Measurements from ENCODE around the gene TM9SF3.

Gene TM9SF3

GRCh38 chr10:96511044-96511945 is 75.5 kb downstream of the TM9SF3 start:
- peaks cover 3% of the 10 kb centered on the region for H3K36me3 Mint-ChIP-seq (ENCODE audit: insufficient read depth)
- H3K4me1 Mint-ChIP-seq: peaks cover 27% of the 10 kb centered on the region
- ATAC-seq (replicated peaks; ENCODE audit: extremely low read depth, poor library complexity, severe bottlenecking): no peak
- no peak overlapping the region for H3K27ac Mint-ChIP-seq (ENCODE audit: low read depth)
- peaks cover 32% of the 10 kb centered on the region for H3K27me3 Mint-ChIP-seq
- H3K4me3 Mint-ChIP-seq: no peak overlapping the region
- H3K9me3 Mint-ChIP-seq: no peaks in the 10 kb centered on the region
- no peak for DNase-seq (ENCODE audit: low spot score in 2 of 2)

GRCh38 chr10:96509017-96509641 is 77.7 kb downstream of the TM9SF3 start:
- no peak overlapping the region for H3K4me3 Mint-ChIP-seq
- DNase-seq (ENCODE audit: low spot score in 2 of 2) (no peak), ATAC-seq (replicated peaks; ENCODE audit: extremely low read depth, poor library complexity, severe bottlenecking) (no peak)
- H3K36me3 Mint-ChIP-seq (ENCODE audit: insufficient read depth): no peaks in the 10 kb centered on the region
- H3K27ac Mint-ChIP-seq (ENCODE audit: low read depth): no peak overlapping the region
- H3K9me3 Mint-ChIP-seq: no peaks in the 10 kb centered on the region
- peaks cover 14% of the 10 kb centered on the region for H3K4me1 Mint-ChIP-seq
- H3K27me3 Mint-ChIP-seq: peaks cover 19% of the 10 kb centered on the region

GRCh38 chr10:96507044-96507443 is 79.8 kb downstream of the TM9SF3 start:
- no peak overlapping the region for H3K27ac Mint-ChIP-seq (ENCODE audit: low read depth)
- DNase-seq (ENCODE audit: low spot score in 2 of 2) (no peak), ATAC-seq (replicated peaks; ENCODE audit: extremely low read depth, poor library complexity, severe bottlenecking) (no peak)
- no peak overlapping the region for H3K4me3 Mint-ChIP-seq
- peaks cover 16% of the 10 kb centered on the region for H3K27me3 Mint-ChIP-seq
- H3K4me1 Mint-ChIP-seq: peaks cover 2% of the 10 kb centered on the region
- H3K9me3 Mint-ChIP-seq: no peaks in the 10 kb centered on the region
- no peaks in the 10 kb centered on the region for H3K36me3 Mint-ChIP-seq (ENCODE audit: insufficient read depth)

GRCh38 chr10:96505150-96506136 is 81.4 kb downstream of the TM9SF3 start:
- H3K4me3 Mint-ChIP-seq: no peak overlapping the region
- no peaks in the 10 kb centered on the region for H3K4me1 Mint-ChIP-seq
- no peaks in the 10 kb centered on the region for H3K9me3 Mint-ChIP-seq
- peaks cover 18% of the 10 kb centered on the region for H3K27me3 Mint-ChIP-seq
- no peaks in the 10 kb centered on the region for H3K36me3 Mint-ChIP-seq (ENCODE audit: insufficient read depth)
- H3K27ac Mint-ChIP-seq (ENCODE audit: low read depth): no peak overlapping the region
- ATAC-seq (replicated peaks; ENCODE audit: extremely low read depth, poor library complexity, severe bottlenecking) (no peak), DNase-seq (ENCODE audit: low spot score in 2 of 2) (no peak)

- ATAC-seq (replicated peaks; ENCODE audit: extremely low read depth, poor library complexity, severe bottlenecking): no peak
- H3K36me3 Mint-ChIP-seq (ENCODE audit: insufficient read depth): no peaks in the 10 kb centered on the region
- no peak overlapping the region for H3K4me3 Mint-ChIP-seq
Measured at GRCh38 chr10:96502561-96503282, 84.1 kb downstream of the TM9SF3 start.

GRCh38 chr10:96501985-96502384 is 84.8 kb downstream of the TM9SF3 start:
- peaks cover 38% of the 10 kb centered on the region for H3K27me3 Mint-ChIP-seq
- no peak overlapping the region for H3K4me3 Mint-ChIP-seq
- ATAC-seq (replicated peaks; ENCODE audit: extremely low read depth, poor library complexity, severe bottlenecking) (no peak), DNase-seq (ENCODE audit: low spot score in 2 of 2) (no peak)
- no peak overlapping the region for H3K27ac Mint-ChIP-seq (ENCODE audit: low read depth)
- no peaks in the 10 kb centered on the region for H3K4me1 Mint-ChIP-seq
- no peaks in the 10 kb centered on the region for H3K36me3 Mint-ChIP-seq (ENCODE audit: insufficient read depth)
- no peaks in the 10 kb centered on the region for H3K9me3 Mint-ChIP-seq

More at GRCh38 chr10:96502561-96503282, 84.1 kb downstream of the TM9SF3 start:
- Mint-ChIP-seq H3K27me3 (peaks cover 30% of the 10 kb centered on the region), H3K9me3 (no peaks in the 10 kb centered on the region), H3K27ac (ENCODE audit: low read depth) (no peak overlapping the region), H3K4me1 (no peaks in the 10 kb centered on the region)
- DNase-seq (ENCODE audit: low spot score in 2 of 2): no peak

- Mint-ChIP-seq H3K36me3 (ENCODE audit: insufficient read depth) (no peaks in the 10 kb centered on the region), H3K9me3 (no peaks in the 10 kb centered on the region), H3K4me3 (no peak overlapping the region), H3K4me1 (no peaks in the 10 kb centered on the region), H3K27ac (ENCODE audit: low read depth) (no peak overlapping the region), H3K27me3 (peaks cover 46% of the 10 kb centered on the region)
- DNase-seq (ENCODE audit: low spot score in 2 of 2) (no peak), ATAC-seq (replicated peaks; ENCODE audit: extremely low read depth, poor library complexity, severe bottlenecking) (no peak)
Measured at GRCh38 chr10:96500519-96500918, 86.3 kb downstream of the TM9SF3 start.

GRCh38 chr10:96500050-96500449 is 86.8 kb downstream of the TM9SF3 start:
- Mint-ChIP-seq H3K27ac (ENCODE audit: low read depth) (no peak overlapping the region), H3K27me3 (peaks cover 46% of the 10 kb centered on the region), H3K9me3 (no peaks in the 10 kb centered on the region), H3K4me3 (no peak overlapping the region), H3K4me1 (no peaks in the 10 kb centered on the region), H3K36me3 (ENCODE audit: insufficient read depth) (no peaks in the 10 kb centered on the region)
- ATAC-seq (replicated peaks; ENCODE audit: extremely low read depth, poor library complexity, severe bottlenecking): no peak
- DNase-seq (ENCODE audit: low spot score in 2 of 2): no peak

- Mint-ChIP-seq H3K4me1 (no peaks in the 10 kb centered on the region), H3K4me3 (no peak overlapping the region), H3K36me3 (ENCODE audit: insufficient read depth) (no peaks in the 10 kb centered on the region), H3K9me3 (no peaks in the 10 kb centered on the region), H3K27me3 (peaks cover 66% of the 10 kb centered on the region), H3K27ac (ENCODE audit: low read depth) (no peak overlapping the region)
- ATAC-seq (replicated peaks; ENCODE audit: extremely low read depth, poor library complexity, severe bottlenecking) (no peak), DNase-seq (ENCODE audit: low spot score in 2 of 2) (no peak)
Measured at GRCh38 chr10:96497391-96497790, 89.4 kb downstream of the TM9SF3 start.

- DNase-seq (ENCODE audit: low spot score in 2 of 2) (no peak), ATAC-seq (replicated peaks; ENCODE audit: extremely low read depth, poor library complexity, severe bottlenecking) (no peak)
- no peak overlapping the region for H3K4me3 Mint-ChIP-seq
- H3K27me3 Mint-ChIP-seq: peaks cover 60% of the 10 kb centered on the region
- no peaks in the 10 kb centered on the region for H3K9me3 Mint-ChIP-seq
- no peaks in the 10 kb centered on the region for H3K4me1 Mint-ChIP-seq
- H3K36me3 Mint-ChIP-seq (ENCODE audit: insufficient read depth): no peaks in the 10 kb centered on the region
- H3K27ac Mint-ChIP-seq (ENCODE audit: low read depth): no peak overlapping the region
Measured at GRCh38 chr10:96496281-96496925, 90.4 kb downstream of the TM9SF3 start.

- Mint-ChIP-seq H3K4me1 (no peaks in the 10 kb centered on the region), H3K9me3 (no peaks in the 10 kb centered on the region), H3K27me3 (peaks cover 57% of the 10 kb centered on the region), H3K36me3 (ENCODE audit: insufficient read depth) (no peaks in the 10 kb centered on the region), H3K4me3 (no peak overlapping the region), H3K27ac (ENCODE audit: low read depth) (no peak overlapping the region)
- DNase-seq (ENCODE audit: low spot score in 2 of 2) (no peak), ATAC-seq (replicated peaks; ENCODE audit: extremely low read depth, poor library complexity, severe bottlenecking) (no peak)
Measured at GRCh38 chr10:96495544-96495943, 91.3 kb downstream of the TM9SF3 start.

Data from central memory CD8-positive, alpha-beta T cell (primary cell).